C4-2B (cell line): ENCODE measurements around the gene SYCE3.

Source experiments
- CTCF ChIP-seq: fragments of 450-650 bp; conservative IDR thresholded peaks from 2 replicates; pipeline ENCODE4 v1.5.1; 2017; ENCODE audit warnings: mild to moderate bottlenecking
- ZFX ChIP-seq: fragments of 450-650 bp; IDR thresholded peaks from 2 replicates; pipeline ENCODE4 v1.6.1; 2017

DNA sequence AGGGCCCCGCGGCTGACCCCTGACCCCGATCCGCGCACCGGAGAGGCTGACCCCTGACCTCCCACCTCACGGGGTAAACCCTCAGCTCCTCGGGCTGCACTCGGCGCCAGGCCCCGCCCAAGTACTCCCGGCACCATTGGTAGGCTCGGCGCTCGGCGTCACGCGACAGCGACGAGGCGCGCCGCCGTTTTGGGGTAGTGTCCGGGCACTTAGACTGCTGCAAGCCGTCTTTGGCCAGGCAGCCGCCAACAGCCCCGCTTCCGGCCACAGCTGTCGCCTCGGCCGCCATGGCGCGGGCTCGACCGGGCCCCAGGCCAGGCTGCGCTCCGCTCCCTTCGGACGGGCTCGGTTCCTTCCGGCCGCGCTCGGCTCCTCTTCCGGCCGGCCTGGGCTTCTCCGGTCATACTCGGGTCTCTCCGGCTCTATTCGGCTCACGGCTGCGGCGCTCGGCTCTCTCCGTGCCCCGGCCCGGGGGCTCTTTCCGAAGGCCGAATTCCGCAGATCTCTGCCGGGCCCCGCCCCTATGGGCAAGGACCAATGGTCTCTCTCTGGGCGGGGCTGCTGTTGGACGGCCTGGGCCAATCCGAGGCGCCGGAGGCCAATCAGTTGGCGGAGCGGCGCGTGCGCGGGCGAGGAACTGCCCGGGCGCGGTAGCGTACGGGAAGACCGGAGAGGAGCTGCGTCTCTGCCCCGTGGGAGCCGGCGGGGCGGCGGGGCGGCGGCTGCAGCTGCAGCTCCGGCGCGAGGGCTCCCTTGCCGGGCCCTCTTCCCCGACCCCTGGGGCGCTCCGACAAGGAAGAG is 20.0 kb upstream of the SYCE3 start, which contains the start of gene CHKB:
- no peak for TF ChIP-seq CTCF
- TF ChIP-seq ZFX: peak; percentile 24; the same call in 1 of the 2 replicates
